GM20000 (cell line): ENCODE results near the gene ATP10D.

Source experiments
- DNase-seq: peaks from one replicate; pipeline ENCODE4 v3.0.0; 2012; ENCODE audit warnings: low spot score
- TF ChIP-seq, protein P1 (sequence below): IDR thresholded peaks from 2 replicates; pipeline ENCODE4 v1.5.1; 2012; ENCODE audit warnings: mild to moderate bottlenecking, control low read depth; ENCODE audit errors: extremely low read depth, missing control alignments

The ATP10D gene

DNA sequence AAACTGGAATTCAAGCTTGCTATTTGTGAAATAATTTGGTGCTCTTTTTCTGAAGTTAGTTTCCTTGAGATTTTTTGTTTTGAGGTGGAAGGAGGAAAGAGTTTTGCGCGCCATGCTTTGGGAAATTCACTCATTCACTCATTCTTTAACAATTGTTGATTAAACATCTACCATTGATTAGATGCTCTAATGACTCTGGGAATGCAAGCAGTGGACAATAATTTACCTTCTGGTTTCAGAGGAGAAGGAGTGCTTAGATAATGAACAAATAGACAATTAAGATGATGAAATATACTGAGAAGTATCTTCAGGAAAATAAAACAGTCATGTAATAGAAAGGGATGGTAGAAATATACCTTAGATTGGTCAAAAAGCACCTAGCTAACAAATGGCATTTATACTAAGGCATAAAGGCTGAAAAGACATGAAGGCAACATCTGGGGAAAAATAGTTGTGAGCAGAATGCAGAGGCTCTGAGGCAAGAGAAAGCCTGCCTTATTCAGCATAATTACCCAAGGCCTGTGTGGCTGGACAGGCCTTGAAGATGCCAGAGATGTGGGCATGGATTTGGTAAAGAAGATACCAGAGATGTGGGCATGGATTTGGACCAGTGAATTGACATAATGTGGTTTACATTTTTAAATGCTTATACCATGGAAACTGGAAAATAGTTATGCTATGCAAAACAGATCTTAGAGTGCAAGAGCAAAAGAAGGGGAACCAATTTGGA is 18.9 kb upstream of the ATP10D start:
- DNase-seq = no peak
- TF ChIP-seq, protein P1, sequence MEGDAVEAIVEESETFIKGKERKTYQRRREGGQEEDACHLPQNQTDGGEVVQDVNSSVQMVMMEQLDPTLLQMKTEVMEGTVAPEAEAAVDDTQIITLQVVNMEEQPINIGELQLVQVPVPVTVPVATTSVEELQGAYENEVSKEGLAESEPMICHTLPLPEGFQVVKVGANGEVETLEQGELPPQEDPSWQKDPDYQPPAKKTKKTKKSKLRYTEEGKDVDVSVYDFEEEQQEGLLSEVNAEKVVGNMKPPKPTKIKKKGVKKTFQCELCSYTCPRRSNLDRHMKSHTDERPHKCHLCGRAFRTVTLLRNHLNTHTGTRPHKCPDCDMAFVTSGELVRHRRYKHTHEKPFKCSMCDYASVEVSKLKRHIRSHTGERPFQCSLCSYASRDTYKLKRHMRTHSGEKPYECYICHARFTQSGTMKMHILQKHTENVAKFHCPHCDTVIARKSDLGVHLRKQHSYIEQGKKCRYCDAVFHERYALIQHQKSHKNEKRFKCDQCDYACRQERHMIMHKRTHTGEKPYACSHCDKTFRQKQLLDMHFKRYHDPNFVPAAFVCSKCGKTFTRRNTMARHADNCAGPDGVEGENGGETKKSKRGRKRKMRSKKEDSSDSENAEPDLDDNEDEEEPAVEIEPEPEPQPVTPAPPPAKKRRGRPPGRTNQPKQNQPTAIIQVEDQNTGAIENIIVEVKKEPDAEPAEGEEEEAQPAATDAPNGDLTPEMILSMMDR = no peak

DNA sequence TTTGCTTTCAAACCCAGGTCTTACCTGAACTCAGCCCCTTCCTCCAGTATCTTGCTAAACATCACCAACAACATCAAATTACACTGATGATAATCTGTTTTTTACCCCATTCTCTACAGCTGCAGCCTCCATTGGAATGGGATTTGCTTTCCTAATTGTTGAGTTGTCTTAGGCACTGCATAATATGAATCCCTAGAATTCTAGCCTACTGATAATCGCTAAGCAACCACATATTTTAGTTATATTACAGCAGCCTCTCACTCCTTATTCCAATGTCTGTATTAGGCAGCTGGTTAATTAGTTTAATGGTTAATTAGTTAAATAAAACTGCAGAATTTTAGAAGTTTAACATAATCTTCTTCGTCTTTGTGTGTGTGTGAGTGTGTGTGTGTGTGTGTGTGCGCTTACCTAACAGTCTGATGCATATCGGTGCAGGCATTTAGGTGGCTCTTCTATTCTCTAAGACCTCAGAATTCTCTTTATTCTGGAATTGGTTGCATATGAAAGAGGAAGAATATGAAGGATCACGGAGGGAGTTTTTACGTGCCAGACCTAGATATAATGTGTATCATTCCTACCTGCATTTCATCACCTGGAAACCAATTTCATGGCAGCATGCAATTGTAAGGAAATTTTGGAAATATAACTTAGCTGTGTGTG is 16.2 kb upstream of the ATP10D start:
- no peak for DNase-seq
- TF ChIP-seq, protein P1 = no peak

- DNase-seq = no peak
Observed at GRCh38 chr4:47469951-47470350, 15.1 kb upstream of the ATP10D start.

DNA sequence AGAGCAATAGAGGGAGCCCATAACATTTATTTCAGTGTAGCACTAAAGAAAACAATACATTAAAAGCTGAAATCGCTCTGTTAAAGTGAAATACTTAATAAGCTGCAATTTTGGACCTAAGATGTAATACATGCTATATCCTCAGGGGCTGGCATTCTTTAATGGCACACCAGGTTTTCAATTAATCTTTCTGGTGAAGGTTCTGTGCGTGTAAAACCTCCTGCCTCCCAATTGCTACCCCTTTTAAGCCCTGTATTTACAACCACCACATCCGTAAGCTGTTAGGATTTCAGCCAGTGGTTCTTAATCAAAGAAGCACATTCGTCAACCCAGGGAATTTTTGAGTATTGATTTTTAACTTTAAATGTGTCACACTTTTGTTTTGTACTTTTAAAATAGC is 14.0 kb upstream of the ATP10D start:
- DNase-seq = no peak
- TF ChIP-seq, protein P1 = no peak

More at GRCh38 chr4:47469951-47470350, 15.1 kb upstream of the ATP10D start:
- TF ChIP-seq, protein P1 = no peak

DNA sequence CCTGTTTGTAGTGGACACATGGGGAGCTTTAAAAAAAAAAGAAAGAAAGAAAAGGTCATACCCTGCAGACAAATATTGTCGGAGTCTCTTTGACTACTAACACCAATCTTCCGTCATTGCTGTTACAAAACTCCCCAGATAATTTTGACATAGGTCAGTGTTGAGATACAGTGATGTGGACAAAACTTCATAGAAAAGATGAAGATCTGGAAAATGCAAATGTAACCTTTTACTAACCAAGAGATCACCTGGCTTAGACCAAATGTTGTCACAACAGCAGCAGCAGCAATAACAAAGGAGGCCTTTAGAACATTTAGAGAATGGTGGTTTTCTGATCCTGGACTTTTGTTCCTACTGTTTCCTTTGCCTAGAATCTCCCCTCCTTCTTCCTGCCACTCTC is 13.5 kb upstream of the ATP10D start:
- DNase-seq = no peak
- TF ChIP-seq, protein P1 = no peak

GRCh38 chr4:47473141-47473750 is 11.8 kb upstream of the ATP10D start:
- DNase-seq = no peak
- TF ChIP-seq, protein P1 = no peak

- TF ChIP-seq, protein P1 = no peak
- no peak for DNase-seq
Observed at GRCh38 chr4:47474799-47475198, 10.3 kb upstream of the ATP10D start.
